AG04450 (cell line): Measurements from ENCODE around the gene NRG3. TPM values are rescaled to one million over a fixed set of nuclear protein-coding genes. Genes with fewer than 3 reads are reported as not detected.

Experiments used
- CTCF ChIA-PET: fragments of 300-600, 350-600 bp; formaldehyde crosslinking; extraction: SDS; loops from one replicate; lab custom pipeline; 2022; ENCODE audit warnings: antibody characterized with exemption, inconsistent platforms; lab: Charles Lee
- POLR2A ChIA-PET: fragments of 350-600 bp; formaldehyde crosslinking; extraction: SDS; loops from one replicate; lab custom pipeline; 2021; ENCODE audit warnings: antibody characterized with exemption, inconsistent platforms; lab: Yijun Ruan, JAX
- DNase-seq: peaks from one replicate; pipeline ENCODE4 v3.0.0-alpha.2; 2011; ENCODE audit warnings: low read depth, low spot score
- H3K27ac ChIP-seq: one replicate; pipeline ENCODE4 v1.5.1; 2012; ENCODE audit warnings: low read depth, low read length, control low read depth
- H3K27me3 ChIP-seq: one replicate; pipeline ENCODE4 v1.6.0; 2012; ENCODE audit warnings: low read length; ENCODE audit not compliant: control insufficient read depth, insufficient read depth
- H3K4me3 ChIP-seq: 2 replicates; pipeline ENCODE4 v1.5.1; 2011; ENCODE audit warnings: mild to moderate bottlenecking, low read depth, low read length, control low read depth
- H3K9me3 ChIP-seq: 2 replicates; pipeline ENCODE4 v1.5.1; 2012; ENCODE audit warnings: low read length; ENCODE audit not compliant: control insufficient read depth, insufficient read depth
- CTCF ChIP-seq: IDR thresholded peaks from 2 replicates; pipeline ENCODE4 v1.5.1; 2011; ENCODE audit warnings: low read depth, low read length, control low read depth, inconsistent platforms
- polyA plus RNA-seq: library from polyadenylated mRNA; depleted of rRNA; stranded (reverse); fragments of >200 nt; gene quantifications from 2 replicates; pipeline ENCODE4 v1.2.3, GENCODE V29; 2011

Gene NRG3
- polyA plus RNA-seq, 1 experiment = not detected

GRCh38 chr10:82075605-82076004 lies 200.6 kb downstream of the NRG3 start:
- Histone ChIP-seq H3K27me3 (no peaks in the 10 kb centered on the region), H3K4me3 (no peak overlapping the region), H3K9me3 (peaks cover 15% of the 10 kb centered on the region), H3K27ac (no peak overlapping the region)
- ChIA-PET CTCF (no interaction called here), POLR2A (no interaction called here)
- TF ChIP-seq CTCF = no peak
- no peak for DNase-seq

DNA sequence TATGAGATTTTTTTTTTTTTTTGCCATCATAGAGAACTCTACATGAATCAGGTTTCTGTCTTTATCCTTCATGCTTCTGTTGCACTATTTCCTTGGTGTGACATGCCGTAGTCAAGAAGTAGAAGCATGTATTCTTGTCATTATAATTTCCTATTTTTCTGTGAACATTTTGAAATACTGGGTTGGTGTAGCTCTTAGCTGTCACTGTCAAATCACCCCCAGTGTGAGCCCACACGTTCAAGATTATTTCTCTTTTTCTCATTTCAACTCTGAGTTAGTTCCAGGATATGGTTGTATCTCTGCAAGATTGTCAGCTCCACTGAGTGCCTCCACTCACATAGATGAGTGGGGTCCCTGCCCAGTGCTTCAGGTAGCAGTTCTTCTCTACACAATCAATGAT lies 209.5 kb downstream of the NRG3 start:
- Histone ChIP-seq H3K4me3 (no peak overlapping the region), H3K27me3 (no peaks in the 10 kb centered on the region), H3K27ac (no peak overlapping the region), H3K9me3 (peaks cover 13% of the 10 kb centered on the region; the same call in 1 of the 2 replicates)
- TF ChIP-seq CTCF = no peak
- no peak for DNase-seq
- POLR2A ChIA-PET = no interaction called here
- CTCF ChIA-PET = no interaction called here

GRCh38 chr10:82084904-82085303 lies 209.9 kb downstream of the NRG3 start:
- no peak for DNase-seq
- H3K9me3 ChIP-seq = peaks cover 13% of the 10 kb centered on the region; the same call in 1 of the 2 replicates
- POLR2A ChIA-PET = no interaction called here
- H3K27me3 ChIP-seq = no peaks in the 10 kb centered on the region
- TF ChIP-seq CTCF = no peak
- H3K4me3 ChIP-seq = no peak overlapping the region
- H3K27ac ChIP-seq = no peak overlapping the region
- CTCF ChIA-PET = no interaction called here

DNA sequence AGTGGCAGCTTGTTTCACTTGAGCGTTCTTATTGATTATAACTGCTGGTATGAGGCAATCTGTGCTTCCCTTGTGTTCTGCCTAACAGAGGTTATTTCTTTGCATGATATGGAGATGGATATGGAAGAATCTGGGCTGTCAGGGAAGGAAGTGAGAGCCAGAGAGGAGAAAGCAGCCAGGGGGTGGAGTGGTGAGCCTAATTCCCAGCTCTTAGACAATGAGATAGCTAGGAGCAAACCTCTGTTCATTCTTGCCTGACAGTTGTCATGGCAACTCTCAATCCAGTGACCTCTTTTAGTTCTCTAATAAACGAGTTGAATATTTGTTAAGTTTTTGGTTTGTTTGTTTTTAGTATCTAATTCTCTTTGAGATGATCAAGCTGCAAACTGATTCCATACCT lies 214.3 kb downstream of the NRG3 start:
- POLR2A ChIA-PET = no interaction called here
- CTCF ChIA-PET = no interaction called here
- no peak for TF ChIP-seq CTCF
- no peak for DNase-seq
- Histone ChIP-seq H3K27me3 (no peaks in the 10 kb centered on the region), H3K27ac (no peak overlapping the region), H3K9me3 (peaks cover 6% of the 10 kb centered on the region; the same call in 1 of the 2 replicates), H3K4me3 (no peak overlapping the region)

- no peak for TF ChIP-seq CTCF
- DNase-seq = no peak
- H3K9me3 ChIP-seq = no peaks in the 10 kb centered on the region
- CTCF ChIA-PET = no interaction called here
- no peaks in the 10 kb centered on the region for H3K27me3 ChIP-seq
- POLR2A ChIA-PET = no interaction called here
- no peak overlapping the region for H3K27ac ChIP-seq
- no peak overlapping the region for H3K4me3 ChIP-seq
Observed at GRCh38 chr10:82091413-82091812, 216.4 kb downstream of the NRG3 start.
